Activated CD4-positive, alpha-beta T cell treated with anti-CD3 and anti-CD28 coated beads, Interleukin-10, Interleukin-2, amounts not matched to agents 100 ng/mL and 50 ng/mL, durations not matched to agents 16 hours and 8 hours (primary cell): Measurements from ENCODE around the gene LIMD2.

Source experiments
- DNase-seq: peaks from one replicate; pipeline ENCODE4 v3.0.0-alpha.2; 2020

The LIMD2 gene

GRCh38 chr17:63679214-63679613 lies 20.7 kb downstream of the LIMD2 start:
- no peak for DNase-seq

GRCh38 chr17:63676584-63676983 lies 23.3 kb downstream of the LIMD2 start:
- no peak for DNase-seq

- no peak for DNase-seq
Observed at GRCh38 chr17:63675607-63676546, 24.0 kb downstream of the LIMD2 start.

- DNase-seq = no peak
Observed at GRCh38 chr17:63675231-63675606, 24.7 kb downstream of the LIMD2 start.

GRCh38 chr17:63672856-63673255 lies 27.1 kb downstream of the LIMD2 start:
- DNase-seq = no peak

GRCh38 chr17:63665527-63666214 lies 34.3 kb downstream of the LIMD2 start:
- no peak for DNase-seq

- no peak for DNase-seq
Observed at GRCh38 chr17:63659850-63660249, 40.1 kb downstream of the LIMD2 start.

GRCh38 chr17:63658366-63658765 lies 41.6 kb downstream of the LIMD2 start:
- no peak for DNase-seq

- DNase-seq = no peak
Observed at GRCh38 chr17:63657786-63658185, 42.1 kb downstream of the LIMD2 start.

- DNase-seq = no peak
Observed at GRCh38 chr17:63653050-63653449, 46.9 kb downstream of the LIMD2 start.

GRCh38 chr17:63652106-63652505 lies 47.8 kb downstream of the LIMD2 start:
- DNase-seq = no peak

- no peak for DNase-seq
Observed at GRCh38 chr17:63649813-63650212, 50.1 kb downstream of the LIMD2 start.

- DNase-seq = no peak
Observed at GRCh38 chr17:63647936-63648335, 52.0 kb downstream of the LIMD2 start.

- no peak for DNase-seq
Observed at GRCh38 chr17:63647065-63647725, 52.7 kb downstream of the LIMD2 start.

- DNase-seq = no peak
Observed at GRCh38 chr17:63646488-63646806, 53.5 kb downstream of the LIMD2 start.
